WTC11 (cell line): ENCODE measurements around the gene LEMD3.

Source experiments
- IRF2 ChIP-seq: sonication (generic); formaldehyde crosslinking; IDR thresholded peaks from 2 replicates; pipeline ENCODE4 v1.8.0; 2022; ENCODE audit warnings: low read depth, missing genetic modification reagents, borderline replicate concordance
- NR3C1 ChIP-seq: sonication (generic); formaldehyde crosslinking; conservative IDR thresholded peaks from 2 replicates; pipeline ENCODE4 v1.8.1; 2023; ENCODE audit warnings: low read depth, mild to moderate bottlenecking, missing genetic modification reagents
- ZNF423 ChIP-seq: fragments of 250-450 bp; sonication (Bioruptor Pico); IDR thresholded peaks from 2 replicates; pipeline ENCODE4 v2.1.2; 2022; ENCODE audit warnings: mild to moderate bottlenecking, moderate library complexity
- TF ChIP-seq, protein P1 (sequence below): fragments of 200-600 bp; IDR thresholded peaks from 2 replicates; pipeline ENCODE4 v1.8.0; 2022; ENCODE audit warnings: antibody characterized with exemption
- TF ChIP-seq, protein P2 (sequence below): sonication (generic); formaldehyde crosslinking; IDR thresholded peaks from 2 replicates; pipeline ENCODE4 v1.8.0; 2022; ENCODE audit warnings: mild to moderate bottlenecking, missing genetic modification reagents

DNA sequence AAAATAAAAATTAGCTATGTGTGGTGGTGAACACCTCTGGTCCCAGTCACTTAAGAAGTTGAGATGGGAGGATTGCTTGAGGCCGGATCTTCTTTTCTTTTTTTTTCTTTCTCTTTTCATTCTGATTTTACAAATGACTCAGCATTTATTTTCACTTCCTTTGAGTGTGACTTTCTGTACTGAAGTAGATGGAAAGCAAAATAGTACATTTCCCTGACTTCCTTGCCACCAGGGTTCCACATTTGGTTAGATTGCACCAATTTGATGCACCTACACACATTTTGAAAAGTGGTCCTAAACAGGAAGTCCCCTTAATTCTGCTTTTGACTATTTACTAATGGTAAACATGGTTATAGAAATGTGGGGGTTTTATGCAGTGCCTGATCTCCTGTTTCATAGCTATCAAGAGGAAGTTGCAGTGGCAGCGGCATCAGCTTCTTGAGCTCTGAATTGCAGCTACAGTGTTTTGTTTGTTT lies 13.0 kb upstream of the LEMD3 start:
- TF ChIP-seq, protein P1, sequence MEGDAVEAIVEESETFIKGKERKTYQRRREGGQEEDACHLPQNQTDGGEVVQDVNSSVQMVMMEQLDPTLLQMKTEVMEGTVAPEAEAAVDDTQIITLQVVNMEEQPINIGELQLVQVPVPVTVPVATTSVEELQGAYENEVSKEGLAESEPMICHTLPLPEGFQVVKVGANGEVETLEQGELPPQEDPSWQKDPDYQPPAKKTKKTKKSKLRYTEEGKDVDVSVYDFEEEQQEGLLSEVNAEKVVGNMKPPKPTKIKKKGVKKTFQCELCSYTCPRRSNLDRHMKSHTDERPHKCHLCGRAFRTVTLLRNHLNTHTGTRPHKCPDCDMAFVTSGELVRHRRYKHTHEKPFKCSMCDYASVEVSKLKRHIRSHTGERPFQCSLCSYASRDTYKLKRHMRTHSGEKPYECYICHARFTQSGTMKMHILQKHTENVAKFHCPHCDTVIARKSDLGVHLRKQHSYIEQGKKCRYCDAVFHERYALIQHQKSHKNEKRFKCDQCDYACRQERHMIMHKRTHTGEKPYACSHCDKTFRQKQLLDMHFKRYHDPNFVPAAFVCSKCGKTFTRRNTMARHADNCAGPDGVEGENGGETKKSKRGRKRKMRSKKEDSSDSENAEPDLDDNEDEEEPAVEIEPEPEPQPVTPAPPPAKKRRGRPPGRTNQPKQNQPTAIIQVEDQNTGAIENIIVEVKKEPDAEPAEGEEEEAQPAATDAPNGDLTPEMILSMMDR = no peak
- no peak for TF ChIP-seq ZNF423 (CRISPR knock-in tag)
- no peak for TF ChIP-seq NR3C1
- no peak for TF ChIP-seq IRF2 (CRISPR knock-in tag)
- TF ChIP-seq, protein P2, sequence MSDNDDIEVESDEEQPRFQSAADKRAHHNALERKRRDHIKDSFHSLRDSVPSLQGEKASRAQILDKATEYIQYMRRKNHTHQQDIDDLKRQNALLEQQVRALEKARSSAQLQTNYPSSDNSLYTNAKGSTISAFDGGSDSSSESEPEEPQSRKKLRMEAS (CRISPR knock-in tag) = no peak
